ENCODE results near the gene PAXX. TPM values are rescaled to one million over a fixed set of nuclear protein-coding genes. Genes with fewer than 3 reads are reported as not detected.

The PAXX gene
- total RNA-seq, 1 donor from 2014 or later, result 53.1 TPM

- H3K4me3 ChIP-seq, result no peak overlapping the region
- H3K4me1 ChIP-seq, result peaks cover 10% of the 10 kb centered on the region
- DNase-seq, result no peak
- no peak for ATAC-seq
- H3K27ac ChIP-seq, result no peak overlapping the region
- no peaks in the 10 kb centered on the region for H3K36me3 ChIP-seq
- H3K9me3 ChIP-seq, result no peaks in the 10 kb centered on the region
- H3K27me3 ChIP-seq, result no peaks in the 10 kb centered on the region
- intact Hi-C loops (cut with DNase I), result loop anchor here (10.0 kb wide), 1 partner anchor 94 kb away; the partner anchor contains the start of genes C8G and FBXW5
- TF ChIP-seq CTCF (IDR thresholded peaks at IDR 0.05), result no peak
These were observed 46.7 kb downstream of the PAXX start for GRCh38 chr9:137038916-137039315.

GRCh38 chr9:137039611-137040366 is 47.6 kb downstream of the PAXX start:
- intact Hi-C loops (cut with DNase I), result loop anchor here (10.0 kb wide), 1 partner anchor 95 kb away; the partner anchor contains the start of genes C8G and FBXW5
- no peak overlapping the region for H3K27ac ChIP-seq
- no peaks in the 10 kb centered on the region for H3K36me3 ChIP-seq
- peaks cover 12% of the 10 kb centered on the region for H3K4me1 ChIP-seq
- no peak for TF ChIP-seq CTCF (IDR thresholded peaks at IDR 0.05)
- no peak for DNase-seq
- H3K27me3 ChIP-seq, result peaks cover 4% of the 10 kb centered on the region
- H3K9me3 ChIP-seq, result no peaks in the 10 kb centered on the region
- ATAC-seq, result no peak
- H3K4me3 ChIP-seq, result no peak overlapping the region

GRCh38 chr9:137040568-137040967 is 48.3 kb downstream of the PAXX start:
- intact Hi-C loops (cut with DNase I), result no loop called here
- no peak for TF ChIP-seq CTCF (IDR thresholded peaks at IDR 0.05)
- H3K4me3 ChIP-seq, result peak overlapping the region; percentile 10
- peak overlapping the region; percentile 30 for H3K27ac ChIP-seq
- no peaks in the 10 kb centered on the region for H3K36me3 ChIP-seq
- no peak for DNase-seq
- no peaks in the 10 kb centered on the region for H3K9me3 ChIP-seq
- ATAC-seq, result no peak
- H3K4me1 ChIP-seq, result peaks cover 15% of the 10 kb centered on the region
- peaks cover 9% of the 10 kb centered on the region for H3K27me3 ChIP-seq

GRCh38 chr9:137041124-137041523 is 48.9 kb downstream of the PAXX start:
- no peak for DNase-seq
- TF ChIP-seq CTCF (IDR thresholded peaks at IDR 0.05), result no peak
- Histone ChIP-seq H3K9me3 (no peaks in the 10 kb centered on the region), H3K27ac (peak overlapping the region; percentile 30), H3K4me1 (peaks cover 18% of the 10 kb centered on the region), H3K27me3 (peaks cover 9% of the 10 kb centered on the region), H3K4me3 (peak overlapping the region; percentile 10), H3K36me3 (no peaks in the 10 kb centered on the region)
- ATAC-seq, result peak; percentile 3
- intact Hi-C loops (cut with DNase I), result no loop called here

- intact Hi-C loops (cut with DNase I), result no loop called here
- Histone ChIP-seq H3K36me3 (no peaks in the 10 kb centered on the region), H3K27me3 (peaks cover 18% of the 10 kb centered on the region), H3K4me3 (peak overlapping the region; percentile 64), H3K9me3 (no peaks in the 10 kb centered on the region), H3K4me1 (peaks cover 23% of the 10 kb centered on the region), H3K27ac (peak overlapping the region; percentile 65)
- DNase-seq, result no peak
- ATAC-seq, result peak; percentile 18
- no peak for TF ChIP-seq CTCF (IDR thresholded peaks at IDR 0.05)
These were observed 50.8 kb downstream of the PAXX start for GRCh38 chr9:137042751-137043727.

Other genes starting within 250 kb of the PAXX start
- gene LCN10, start 249.5 kb upstream of the PAXX start, total RNA-seq, result 11.2 TPM
- 21.5 TPM for gene LCN6, start 243.9 kb upstream of the PAXX start, total RNA-seq
- not detected for gene LCN8, start 234.2 kb upstream of the PAXX start, total RNA-seq
- gene LCN15, start 227.9 kb upstream of the PAXX start, total RNA-seq, result not detected
- 64.4 TPM for gene TMEM141, start 201.1 kb upstream of the PAXX start, total RNA-seq
- 4.0 TPM for gene CCDC183, start 196.1 kb upstream of the PAXX start, total RNA-seq
- 68.2 TPM for gene RABL6, start 184.5 kb upstream of the PAXX start, total RNA-seq
- 2.7 TPM for gene AJM1, start 149.9 kb upstream of the PAXX start, total RNA-seq
- gene PHPT1, start 143.0 kb upstream of the PAXX start, total RNA-seq, result 82.1 TPM
- 12.9 TPM for gene MAMDC4, start 140.1 kb upstream of the PAXX start, total RNA-seq
- 250 TPM for gene EDF1, start 126.1 kb upstream of the PAXX start, total RNA-seq
- 14.8 TPM for gene TRAF2, start 105.9 kb upstream of the PAXX start, total RNA-seq
- gene FBXW5, start 47.7 kb upstream of the PAXX start, total RNA-seq, result 91.2 TPM
- 1.1 TPM for gene C8G, start 47.2 kb upstream of the PAXX start, total RNA-seq
- 2.6 TPM for gene LCN12, start 40.1 kb upstream of the PAXX start, total RNA-seq
- gene PTGDS, start 14.9 kb upstream of the PAXX start, total RNA-seq, result 477 TPM
- 5.1 TPM for gene LCNL1, start 9.4 kb upstream of the PAXX start, total RNA-seq
- gene CLIC3, start 4.1 kb downstream of the PAXX start, total RNA-seq, result 80.7 TPM
- gene ABCA2, start 35.8 kb downstream of the PAXX start, total RNA-seq, result 44.3 TPM
- 0.81 TPM for gene FUT7, start 39.7 kb downstream of the PAXX start, total RNA-seq
- gene NPDC1, start 53.8 kb downstream of the PAXX start, total RNA-seq, result 152 TPM
- 0.41 TPM for gene ENTPD2, start 61.6 kb downstream of the PAXX start, total RNA-seq
- 0.84 TPM for gene SAPCD2, start 78.1 kb downstream of the PAXX start, total RNA-seq
- 30.7 TPM for gene UAP1L1, start 85.1 kb downstream of the PAXX start, total RNA-seq
- gene MAN1B1, start 94.6 kb downstream of the PAXX start, total RNA-seq, result 39.4 TPM
- gene DPP7, start 122.3 kb downstream of the PAXX start, total RNA-seq, result 183 TPM
- gene GRIN1, start 146.7 kb downstream of the PAXX start, total RNA-seq, result 0.64 TPM
- gene LRRC26, start 177.6 kb downstream of the PAXX start, total RNA-seq, result not detected
- not detected for gene TMEM210, start 179.6 kb downstream of the PAXX start, total RNA-seq
- gene ANAPC2, start 196.1 kb downstream of the PAXX start, total RNA-seq, result 51.4 TPM
- gene SSNA1, start 196.3 kb downstream of the PAXX start, total RNA-seq, result 55.5 TPM
- gene TPRN, start 208.3 kb downstream of the PAXX start, total RNA-seq, result 22.3 TPM
- gene TMEM203, start 213.2 kb downstream of the PAXX start, total RNA-seq, result 28.7 TPM
- gene NDOR1, start 213.3 kb downstream of the PAXX start, total RNA-seq, result 16.7 TPM
- 6.7 TPM for gene RNF208, start 229.8 kb downstream of the PAXX start, total RNA-seq
- gene CYSRT1, start 232.8 kb downstream of the PAXX start, total RNA-seq, result 0.41 TPM
- gene RNF224, start 235.1 kb downstream of the PAXX start, total RNA-seq, result 0.35 TPM
- gene SLC34A3, start 238.5 kb downstream of the PAXX start, total RNA-seq, result 0.23 TPM
- 191 TPM for gene TUBB4B, start 248.9 kb downstream of the PAXX start, total RNA-seq